GM21381 (cell line): Measurements from ENCODE around the gene TEX36.
"Not testable (repeated sequence)": the region's sequence is repeated elsewhere in the genome, so short reads cannot be mapped to it uniquely, and the experiment has no call there.

Source experiments
- ATAC-seq: cut with Tn5 transposase; IDR thresholded peaks from one replicate; pipeline ENCODE4 v1.9.1; 2021; ENCODE audit warnings: mild to moderate bottlenecking, moderate library complexity; ENCODE audit not compliant: unreplicated experiment

Gene TEX36

DNA sequence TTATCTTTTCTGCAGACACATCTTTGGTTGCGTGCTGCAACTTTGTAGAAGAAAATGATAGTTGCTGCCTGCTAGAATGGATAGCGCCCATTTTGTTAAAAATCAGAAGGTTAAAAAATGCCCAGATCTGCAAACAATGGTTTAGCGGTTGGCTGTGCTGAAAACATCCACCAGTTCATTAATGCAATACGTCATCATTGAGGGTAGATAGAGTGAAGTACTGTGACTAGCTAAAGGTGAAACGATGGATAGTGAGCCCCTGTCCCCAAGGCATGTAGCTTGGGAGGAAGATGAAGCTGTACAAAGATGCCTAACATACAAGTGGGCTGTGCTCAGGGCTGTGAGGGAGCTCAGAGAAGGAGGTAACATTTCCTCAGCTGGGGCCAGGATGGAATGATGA, 48.4 kb downstream of the TEX36 start:
- ATAC-seq, result no peak

- no peak for ATAC-seq
Measured at GRCh38 chr10:125633517-125633999, 49.4 kb downstream of the TEX36 start.

DNA sequence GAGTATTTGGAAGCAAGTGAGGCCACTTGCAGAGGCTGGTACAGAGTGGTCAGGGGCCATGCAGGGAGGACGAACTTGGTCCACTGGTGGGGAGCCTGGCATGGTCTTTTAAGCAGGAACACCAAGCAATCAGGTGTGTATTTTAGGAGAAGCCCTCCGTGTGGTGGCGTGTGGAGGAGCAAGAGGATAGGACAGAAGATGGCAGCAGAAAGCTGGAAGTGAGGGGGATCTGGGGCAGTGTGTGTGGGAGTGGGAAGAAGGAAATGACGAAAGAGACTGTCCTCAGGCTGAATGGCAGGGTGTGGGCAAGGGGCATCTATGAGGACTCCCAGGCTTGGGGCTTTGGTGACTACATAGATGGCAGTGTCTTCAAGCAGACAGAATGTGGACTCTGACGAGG, 51.2 kb downstream of the TEX36 start:
- no peak for ATAC-seq

- no peak for ATAC-seq
Measured at GRCh38 chr10:125629758-125630376, 53.1 kb downstream of the TEX36 start.

DNA sequence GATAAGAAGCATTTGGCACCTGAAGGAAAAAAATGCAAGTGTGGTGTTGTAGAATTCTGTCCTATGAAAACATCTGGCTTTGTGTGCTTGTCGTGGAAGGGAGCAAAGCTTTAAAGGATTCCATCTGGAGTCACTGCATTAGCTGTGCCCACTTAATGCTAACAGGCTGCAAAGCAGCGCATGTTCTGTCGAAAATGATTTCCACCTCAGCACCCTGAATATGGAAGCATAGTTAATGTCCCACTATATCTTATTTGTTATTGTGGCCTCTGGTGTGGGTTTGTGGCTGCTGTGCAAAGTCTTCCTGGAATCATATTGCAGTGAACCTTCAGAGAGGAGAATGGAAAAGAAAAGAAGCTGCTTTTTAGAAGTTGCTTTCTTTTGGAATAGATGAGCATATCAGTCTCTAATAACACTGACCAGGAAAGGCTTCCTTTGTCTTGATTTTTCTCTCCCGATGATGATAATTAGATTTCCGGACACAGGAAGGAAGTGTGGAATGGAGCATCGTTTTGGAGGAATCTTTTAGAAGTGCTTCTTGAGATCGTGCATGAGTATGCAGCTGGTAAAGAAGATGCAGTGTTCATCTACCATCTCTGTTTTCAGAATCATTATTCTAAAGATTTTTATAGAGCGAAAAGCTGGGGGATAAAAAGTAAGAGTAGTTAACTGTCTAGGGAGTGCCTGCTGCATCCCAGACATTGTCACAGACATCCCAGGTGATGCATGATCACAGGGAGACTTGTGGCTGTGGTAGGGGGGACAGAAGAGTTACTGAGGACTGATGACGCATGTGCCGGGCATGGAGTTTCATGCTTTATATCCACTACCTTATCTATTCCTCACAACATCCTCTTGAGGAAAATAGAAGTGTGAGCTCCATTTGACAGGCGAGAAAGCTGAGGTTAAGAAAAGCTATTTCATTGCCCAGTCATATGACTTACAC, 54.6 kb downstream of the TEX36 start:
- ATAC-seq, result no peak

GRCh38 chr10:125627646-125628045, 55.3 kb downstream of the TEX36 start:
- ATAC-seq, result no peak

GRCh38 chr10:125626671-125627070, 56.3 kb downstream of the TEX36 start:
- no peak for ATAC-seq

DNA sequence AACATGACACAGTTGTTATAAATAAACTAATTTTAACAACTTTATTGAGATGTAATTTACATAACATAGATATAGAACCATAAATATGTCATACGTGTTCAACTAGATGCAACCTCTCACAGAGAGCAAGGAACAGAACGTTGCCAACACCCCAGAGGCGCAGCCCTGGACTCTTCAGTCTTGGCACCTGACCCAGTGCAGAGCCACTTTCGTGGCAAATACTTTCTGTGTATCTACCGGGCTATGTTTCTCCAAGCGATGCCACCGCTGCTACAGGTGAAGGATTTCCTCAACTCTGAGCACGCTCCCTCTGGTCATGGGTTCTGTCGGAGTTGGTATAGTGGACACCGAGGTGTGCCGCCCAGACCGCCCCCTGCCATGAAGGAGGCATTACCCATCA, 57.4 kb downstream of the TEX36 start:
- no peak for ATAC-seq

- ATAC-seq, result no peak
Measured at GRCh38 chr10:125624800-125625199, 58.2 kb downstream of the TEX36 start.

GRCh38 chr10:125621052-125621451, 61.9 kb downstream of the TEX36 start:
- no peak for ATAC-seq

DNA sequence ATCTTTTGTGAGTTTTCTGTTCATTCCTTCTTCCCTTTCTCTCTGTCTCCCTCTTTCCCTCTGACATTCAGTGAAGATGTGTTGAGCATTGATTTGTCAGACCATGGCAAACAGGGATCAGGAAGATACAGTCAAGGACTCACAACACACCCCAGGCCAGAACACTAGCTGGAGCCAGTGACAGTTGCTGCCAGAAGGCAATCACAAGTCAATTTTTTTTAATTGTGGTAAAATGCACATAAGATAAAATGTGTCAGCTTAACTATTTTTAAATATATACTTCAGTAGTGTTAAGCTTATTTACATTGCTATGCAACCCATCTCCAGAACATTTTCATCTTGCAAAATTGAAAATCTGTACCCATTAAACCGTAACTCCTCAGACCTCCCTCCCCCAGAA, 62.6 kb downstream of the TEX36 start:
- no peak for ATAC-seq

DNA sequence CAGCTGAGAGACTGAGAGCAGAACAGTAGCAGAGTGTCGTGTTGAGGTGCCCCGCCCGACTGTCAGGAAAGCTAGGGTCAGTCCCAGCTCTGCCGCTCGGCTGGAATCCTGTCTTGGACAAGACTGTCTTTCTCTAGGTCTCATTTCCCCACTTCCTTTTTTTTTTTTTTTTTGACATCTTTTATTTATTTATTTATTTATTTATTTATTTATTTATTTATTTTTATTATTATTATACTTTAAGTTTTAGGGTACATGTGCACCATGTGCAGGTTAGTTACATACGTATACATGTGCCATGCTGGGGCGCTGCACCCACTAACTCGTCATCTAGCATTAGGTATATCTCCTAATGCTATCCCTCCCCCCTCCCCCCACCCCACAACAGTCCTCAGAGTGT, 69.9 kb downstream of the TEX36 start:
- not testable (repeated sequence) for ATAC-seq

- ATAC-seq, result no peak
Measured at GRCh38 chr10:125611756-125612155, 71.2 kb downstream of the TEX36 start.

DNA sequence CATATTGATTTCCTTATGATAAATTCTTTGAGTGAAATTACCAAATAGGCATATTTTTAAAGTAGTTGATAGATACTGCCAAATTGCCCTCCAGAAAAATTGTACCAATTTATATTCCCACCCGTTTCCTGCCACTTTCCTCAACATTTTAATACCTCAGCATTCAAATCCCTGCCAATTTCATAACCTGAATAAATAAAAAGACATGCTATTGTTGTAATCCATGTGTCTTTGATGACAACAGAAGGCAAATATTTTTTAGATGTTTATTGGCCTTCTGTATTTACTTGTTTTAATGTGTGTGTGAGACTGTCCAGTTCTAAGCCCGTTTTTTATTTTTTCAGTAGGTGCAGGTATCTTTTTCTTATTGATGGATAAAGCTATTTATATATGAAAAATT, 71.7 kb downstream of the TEX36 start:
- ATAC-seq, result no peak

DNA sequence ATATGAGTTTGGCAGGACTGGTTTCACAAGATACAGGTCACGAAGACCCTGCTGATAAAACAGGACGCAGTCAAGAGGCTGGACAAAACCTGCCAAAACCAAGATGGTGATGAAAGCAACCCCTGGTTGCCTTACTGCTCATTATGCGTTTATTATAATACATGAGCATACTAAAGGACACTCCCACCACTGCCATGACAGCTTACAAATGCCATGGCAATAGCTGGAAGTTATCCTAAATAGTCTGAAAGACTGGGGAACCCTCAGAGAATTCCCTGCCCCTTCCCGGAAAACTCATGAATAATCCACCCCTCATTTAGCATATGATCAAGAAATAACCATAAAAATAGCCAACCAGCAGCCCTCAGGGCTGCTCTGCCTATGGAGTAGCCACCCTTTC, 73.1 kb downstream of the TEX36 start:
- no peak for ATAC-seq

DNA sequence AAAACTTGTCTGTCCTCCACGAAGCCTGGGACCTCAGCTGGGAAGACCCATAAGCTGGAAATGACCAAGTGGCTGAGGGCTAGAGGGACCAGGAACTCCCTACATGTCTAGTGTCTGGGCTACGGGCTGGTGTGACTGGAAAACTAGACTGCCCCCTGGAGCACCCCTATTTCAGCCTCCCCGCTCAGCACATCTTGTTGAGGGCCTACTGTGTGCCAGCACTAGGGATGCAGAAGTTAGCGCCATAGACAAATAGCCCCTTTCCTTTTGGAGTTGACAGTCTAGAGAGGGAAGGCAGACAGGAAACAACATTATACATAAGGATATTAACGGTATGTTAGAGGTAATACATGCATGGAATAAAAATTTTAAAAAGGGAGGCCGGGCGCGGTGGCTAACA, 74.5 kb downstream of the TEX36 start:
- no peak for ATAC-seq

- no peak for ATAC-seq
Measured at GRCh38 chr10:125607689-125608290, 75.2 kb downstream of the TEX36 start.

DNA sequence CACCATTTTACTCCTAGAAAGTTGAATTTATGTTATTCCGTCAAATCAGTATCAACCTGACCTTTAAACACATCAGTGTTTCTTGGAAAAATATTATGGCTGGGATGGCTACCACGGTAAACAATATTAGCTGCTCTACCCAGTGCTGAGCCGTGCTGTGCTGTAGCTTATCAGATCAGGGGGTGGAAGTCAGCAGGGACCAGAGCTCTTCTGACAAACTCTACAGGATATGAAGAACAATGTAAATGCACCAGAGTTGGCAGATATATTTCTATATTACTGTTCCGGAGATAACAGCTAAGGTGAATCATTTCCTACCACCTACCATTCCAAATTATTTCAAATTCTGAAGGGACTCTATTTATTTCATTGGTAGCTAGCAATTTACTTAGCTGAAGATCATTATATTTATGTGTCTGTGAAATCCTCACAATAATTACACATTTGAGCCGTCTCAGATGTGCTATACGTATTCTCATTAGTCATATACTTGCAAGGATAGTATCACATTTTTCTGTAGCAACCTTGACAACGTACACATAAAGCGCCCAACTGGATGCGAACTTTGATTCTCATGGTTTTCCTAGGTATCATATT, 76.5 kb downstream of the TEX36 start:
- ATAC-seq, result no peak
